ENCODE results near the gene SEC14L2.
"Not testable (repeated sequence)": the region's sequence is repeated elsewhere in the genome, so short reads cannot be mapped to it uniquely, and the experiment has no call there.

- TF ChIP-seq CTCF (IDR thresholded peaks at IDR 0.05; ENCODE audit: low read depth, low read length); POLR2A (IDR thresholded peaks at IDR 0.05; ENCODE audit: extremely low read depth, insufficient read length): not testable (repeated sequence)
These were observed 54.7 kb downstream of the SEC14L2 start for GRCh38 chr22:30451488-30451887.
